PC-9 (cell line): ENCODE measurements around the gene ADSS1.
A peak's percentile ranks its signal among the peaks of the same experiment; 100 is the strongest.

ENCODE experiments used
- CTCF ChIP-seq: fragments of 200-600 bp; sonication (generic); conservative IDR thresholded peaks from 2 replicates; pipeline ENCODE4 v1.6.1; 2017; ENCODE audit warnings: mixed run types, antibody characterized with exemption, mild to moderate bottlenecking, moderate library complexity
- EZH2 ChIP-seq: fragments of 200-600 bp; sonication (generic); IDR thresholded peaks from 2 replicates; pipeline ENCODE4 v1.8.0; 2017; ENCODE audit warnings: antibody characterized with exemption, low read depth

GRCh38 chr14:104723651-104724406 lies at the start of gene ADSS1:
- TF ChIP-seq CTCF = peak; percentile 98
- TF ChIP-seq EZH2 = no peak
